ENCODE measurements around the gene COL4A2.

COL4A2 gene

GRCh38 chr13:110422913-110423688 lies 116.0 kb downstream of the COL4A2 start:
- no peak for DNase-seq (ENCODE audit: low spot score)

GRCh38 chr13:110423689-110424302 lies 116.7 kb downstream of the COL4A2 start:
- no peak for DNase-seq (ENCODE audit: low spot score)

- no peak for DNase-seq (ENCODE audit: low spot score)
Observed at GRCh38 chr13:110424569-110425443, 117.7 kb downstream of the COL4A2 start.

- no peak for DNase-seq (ENCODE audit: low spot score)
Observed at GRCh38 chr13:110425444-110425780, 118.3 kb downstream of the COL4A2 start.

GRCh38 chr13:110426735-110427134 lies 119.7 kb downstream of the COL4A2 start:
- DNase-seq (ENCODE audit: low spot score), result no peak

- no peak for DNase-seq (ENCODE audit: low spot score)
Observed at GRCh38 chr13:110428313-110428712, 121.2 kb downstream of the COL4A2 start.

GRCh38 chr13:110430391-110431336 lies 123.6 kb downstream of the COL4A2 start:
- DNase-seq (ENCODE audit: low spot score), result no peak

- DNase-seq (ENCODE audit: low spot score), result no peak
Observed at GRCh38 chr13:110431425-110432294, 124.6 kb downstream of the COL4A2 start.

GRCh38 chr13:110432522-110432921 lies 125.4 kb downstream of the COL4A2 start:
- no peak for DNase-seq (ENCODE audit: low spot score)

- no peak for DNase-seq (ENCODE audit: low spot score)
Observed at GRCh38 chr13:110433014-110433413, 125.9 kb downstream of the COL4A2 start.

- no peak for DNase-seq (ENCODE audit: low spot score)
Observed at GRCh38 chr13:110434629-110435028, 127.5 kb downstream of the COL4A2 start.

GRCh38 chr13:110435331-110435730 lies 128.2 kb downstream of the COL4A2 start:
- DNase-seq (ENCODE audit: low spot score), result no peak

- no peak for DNase-seq (ENCODE audit: low spot score)
Observed at GRCh38 chr13:110436276-110436675, 129.2 kb downstream of the COL4A2 start.

GRCh38 chr13:110436786-110437370 lies 129.8 kb downstream of the COL4A2 start:
- no peak for DNase-seq (ENCODE audit: low spot score)

GRCh38 chr13:110438211-110438610 lies 131.1 kb downstream of the COL4A2 start:
- no peak for DNase-seq (ENCODE audit: low spot score)

- no peak for DNase-seq (ENCODE audit: low spot score)
Observed at GRCh38 chr13:110438776-110439175, 131.7 kb downstream of the COL4A2 start.

- DNase-seq (ENCODE audit: low spot score), result no peak
Observed at GRCh38 chr13:110440946-110441731, 134.1 kb downstream of the COL4A2 start.

GRCh38 chr13:110442930-110443621 lies 136.0 kb downstream of the COL4A2 start:
- DNase-seq (ENCODE audit: low spot score), result no peak

Measured in HuH-7 (cell line).